ENCODE data around the gene TMEM117. TPM values are rescaled to one million over a fixed set of nuclear protein-coding genes. Genes with fewer than 3 reads are reported as not detected.

The TMEM117 gene
- 12.3 and 16.3 TPM in 2 replicates for total RNA-seq

DNA sequence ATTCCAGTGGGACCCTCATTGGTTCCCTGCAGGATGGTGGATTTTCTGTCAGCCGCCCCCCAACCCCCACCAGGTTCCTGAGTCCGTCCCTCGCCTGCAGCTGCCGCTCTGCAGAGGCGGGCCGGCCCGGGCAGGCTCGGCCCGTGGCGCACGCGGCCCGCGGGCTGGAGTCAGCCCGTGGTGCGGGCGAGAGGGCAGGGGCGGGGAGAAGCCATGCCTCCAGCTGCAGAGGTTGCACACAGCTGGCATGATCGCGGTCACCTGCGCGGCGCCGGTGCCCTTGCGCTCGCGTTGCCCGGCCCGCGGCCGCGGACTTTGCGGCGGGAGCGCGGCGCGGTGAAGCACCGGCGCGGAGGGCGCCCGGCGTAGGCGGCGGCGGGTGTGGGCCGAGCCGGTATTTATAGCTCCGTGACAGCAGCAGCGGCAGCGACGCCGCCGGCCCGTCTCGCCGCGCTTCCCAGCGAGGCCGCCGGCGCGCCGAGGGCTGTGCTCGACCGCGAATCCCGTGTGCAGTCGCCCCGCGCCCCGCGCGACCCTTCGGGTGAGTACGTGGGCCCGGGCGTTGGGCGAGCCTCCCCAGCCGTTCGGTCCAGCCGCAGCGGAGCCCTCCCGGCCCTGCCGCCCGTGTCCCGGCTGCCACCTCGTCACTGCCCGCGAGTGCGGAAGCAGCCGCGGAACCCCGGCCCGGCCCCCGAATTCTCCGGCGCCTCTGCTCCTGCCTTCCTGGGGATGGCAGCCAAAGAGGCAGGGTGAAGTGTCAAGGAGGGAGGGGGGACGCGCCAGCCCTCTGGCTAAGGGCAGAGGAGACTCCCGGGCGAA is at the start of gene TMEM117:
Gene TMEM117 (plus strand): TSS at position 426 of the 819 bp plus-strand sequence.

DNA sequence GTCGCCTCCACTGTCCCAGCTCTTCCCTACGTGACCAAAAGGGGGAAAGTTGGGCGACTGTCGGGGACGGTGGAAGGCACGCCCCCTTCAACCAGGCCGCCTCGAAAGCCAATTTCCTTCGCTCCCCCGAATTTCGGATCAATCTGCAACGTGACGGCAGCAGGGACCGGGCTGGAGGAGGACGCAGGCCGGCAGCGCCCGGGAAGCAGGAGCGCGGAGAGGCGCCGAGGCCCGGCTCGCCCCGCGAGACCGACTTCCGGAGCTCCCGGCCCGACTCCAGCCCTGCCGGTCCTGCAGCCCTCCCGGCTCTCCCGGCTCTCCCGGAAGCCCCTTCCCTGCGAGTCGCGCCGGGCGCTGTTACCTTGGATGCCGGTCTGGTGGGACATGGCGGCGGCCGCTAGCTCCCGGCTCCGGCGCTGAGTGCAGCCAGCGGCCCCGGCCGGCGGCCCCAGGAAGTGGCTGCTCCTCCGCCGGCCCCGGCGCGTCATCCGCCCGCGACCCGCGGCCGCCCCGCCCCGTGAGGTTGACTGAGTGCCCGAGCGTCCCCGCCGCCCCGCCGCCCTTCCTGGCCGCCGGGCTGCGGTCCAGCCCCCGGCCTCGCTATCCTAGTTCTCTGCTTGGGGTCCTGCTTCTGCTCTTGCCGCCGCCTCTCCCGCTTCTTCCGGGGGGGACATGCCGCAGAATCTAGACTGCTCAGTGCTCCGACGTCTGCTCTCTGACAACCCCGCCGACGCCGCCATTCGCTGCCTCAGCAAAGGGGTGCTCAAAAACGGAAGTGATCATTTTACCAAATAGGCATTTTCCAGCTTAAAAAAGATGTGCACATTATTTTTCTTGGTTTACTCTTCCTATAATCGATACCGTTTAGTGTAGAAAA is 29.8 kb upstream of the TMEM117 start, which contains the start of gene TWF1:
Gene TWF1 (minus strand): TSS at position 458 of the 877 bp plus-strand sequence. CDS start 72 bp downstream, at position 386.

Other genes starting within 250 kb of the TMEM117 start
- 18.1 and 30.0 TPM in 2 replicates for gene PUS7L, start 77.3 kb upstream of the TMEM117 start, total RNA-seq
- 14.0 and 14.4 TPM in 2 replicates for gene IRAK4, start 77.1 kb upstream of the TMEM117 start, total RNA-seq
- gene TWF1, start 29.8 kb upstream of the TMEM117 start, total RNA-seq = 150 and 183 TPM in 2 replicates